A549 (cell line): ENCODE measurements around the gene ALG3. TPM values are rescaled to one million over a fixed set of nuclear protein-coding genes. Genes with fewer than 3 reads are reported as not detected.

Experiments used
- ATAC-seq, 2 experiments: fragments of 200-7000 bp in 1 of 2; fragments of >200 bp in 1 of 2; cut with Nextera tagmentation in 1 of 2; cut with Tn5 transposase in 1 of 2; 3 replicates each; pipeline versions ENCODE4 v1.8.0 to v1.9.1; 2018 to 2020; ENCODE audit warnings: mild to moderate bottlenecking in 1 of 2, moderate library complexity in 1 of 2
- CTCF ChIA-PET: fragments of 300-600 bp; sonication (Branson Sonifier 250); formaldehyde crosslinking; extraction: SDS; loops from one replicate; lab custom pipeline; 2021; ENCODE audit warnings: antibody characterized with exemption, inconsistent platforms; lab: Yijun Ruan, JAX
- POLR2A ChIA-PET: fragments of 350-600 bp; formaldehyde crosslinking; extraction: SDS; loops from one replicate; lab custom pipeline; 2021; ENCODE audit warnings: antibody characterized with exemption, inconsistent platforms; lab: Yijun Ruan, JAX
- DNase-seq, 2 experiments: peaks; one replicate each; pipeline versions ENCODE4 v3.0.0 to v3.0.0-alpha.2; 2011 to 2016; ENCODE audit warnings: low read depth in 1 of 2, low spot score in 1 of 2
- FAIRE-seq: peaks from 2 replicates; lab custom pipeline; 2011; peaks lifted over from hg19 to GRCh38; lab: Jason Lieb, UNC
- H3K27ac ChIP-seq, 2 experiments: fragments of >200 bp; sonication (Bioruptor Twin); formaldehyde crosslinking; 3 replicates each; pipeline ENCODE4 v1.5.1; 2016 to 2017
- H3K4me1 ChIP-seq: fragments of >200 bp; sonication (Bioruptor Twin); formaldehyde crosslinking; 3 replicates; pipeline ENCODE4 v1.6.1; 2016
- H3K4me2 ChIP-seq: fragments of >200 bp; sonication (Bioruptor Twin); formaldehyde crosslinking; 3 replicates; pipeline ENCODE4 v1.6.1; 2016
- H3K4me3 ChIP-seq: fragments of >200 bp; sonication (Bioruptor Twin); formaldehyde crosslinking; 3 replicates; pipeline ENCODE4 v1.5.1; 2016
- H3K9me3 ChIP-seq: fragments of >200 bp; sonication (Bioruptor Twin); formaldehyde crosslinking; 3 replicates; pipeline ENCODE4 v1.6.1; 2016
- CEBPB ChIP-seq, 2 experiments: fragments of >200 bp in 1 of 2; sonication (Bioruptor Twin) in 1 of 2; formaldehyde crosslinking in 1 of 2; IDR thresholded peaks; 2 replicates each; pipeline ENCODE4 v1.6.1; 2012 to 2016
- EHF ChIP-seq: fragments of 250-450 bp; sonication (Bioruptor Pico); IDR thresholded peaks from 2 replicates; pipeline ENCODE4 v1.5.0; 2020; ENCODE audit warnings: mild to moderate bottlenecking
- EP300 ChIP-seq, 2 experiments: fragments of >200 bp; sonication (Bioruptor Twin); formaldehyde crosslinking; IDR thresholded peaks; 2 replicates in 1 of 2; 3 replicates in 1 of 2; pipeline ENCODE4 v1.6.1; 2016 to 2017
- HDAC2 ChIP-seq: fragments of 200-600 bp; sonication (generic); IDR thresholded peaks from 2 replicates; pipeline ENCODE4 v1.6.1; 2016
- KDM1A ChIP-seq: fragments of 200-600 bp; sonication (generic); IDR thresholded peaks from 2 replicates; pipeline ENCODE4 v1.6.1; 2016; ENCODE audit warnings: low read depth, mild to moderate bottlenecking
- KDM5A ChIP-seq: fragments of 200-600 bp; sonication (generic); IDR thresholded peaks from 2 replicates; pipeline ENCODE4 v1.6.1; 2016; ENCODE audit warnings: antibody characterized with exemption, mild to moderate bottlenecking
- MAFK ChIP-seq: fragments of 450-650 bp; IDR thresholded peaks from 2 replicates; pipeline ENCODE4 v1.6.1; 2014; ENCODE audit not compliant: partially characterized antibody
- NPAS2 ChIP-seq: fragments of 250-450 bp; sonication (Bioruptor Pico); IDR thresholded peaks from 2 replicates; pipeline ENCODE4 v1.8.0; 2022; ENCODE audit warnings: mild to moderate bottlenecking, moderate library complexity, borderline replicate concordance
- RNF2 ChIP-seq: fragments of 200-600 bp; sonication (generic); IDR thresholded peaks from 2 replicates; pipeline ENCODE4 v1.6.1; 2016; ENCODE audit warnings: low read depth, mild to moderate bottlenecking, antibody characterized with exemption, moderate library complexity, borderline replicate concordance
- SMC3 ChIP-seq: fragments of >200 bp; sonication (Bioruptor Twin); formaldehyde crosslinking; IDR thresholded peaks from 3 replicates; pipeline ENCODE4 v1.6.1; 2018; ENCODE audit warnings: inconsistent platforms
- ZC3H11A ChIP-seq: fragments of 450-650 bp; IDR thresholded peaks from 2 replicates; pipeline ENCODE4 v1.6.1; 2014; ENCODE audit warnings: antibody characterized with exemption, mild to moderate bottlenecking
- ZNF302 ChIP-seq: fragments of 250-450 bp; sonication (Bioruptor Pico); IDR thresholded peaks from 2 replicates; pipeline ENCODE4 v1.9.0; 2021; ENCODE audit warnings: inconsistent platforms, mild to moderate bottlenecking, moderate library complexity
- WGBS: methylation state at CpG from one replicate; pipeline ENCODE4 v1.1.6; 2017; ENCODE audit errors: missing lambda C conversion rate; 5-methylcytosine and 5-hydroxymethylcytosine counted together
- polyA plus RNA-seq, 4 experiments: library from polyadenylated mRNA; depleted of rRNA in 3 of 4; stranded (reverse); fragments of >200 nt; fragmentation: RNase III in 1 of 4; extraction: RNeasy Plus Mini Kit Qiagen cat#74134 plus additional on column Dnase treatment in 1 of 4; gene quantifications; 2 replicates in 3 of 4; 3 replicates in 1 of 4; pipeline ENCODE4 v1.2.3, GENCODE V29; 2011 to 2017
- TF ChIP-seq, protein P1 (sequence below): IDR thresholded peaks from 2 replicates; pipeline ENCODE4 v1.6.1; 2012
- TF ChIP-seq, protein P2 (sequence below): fragments of 200-600 bp; sonication (generic); IDR thresholded peaks from 2 replicates; pipeline ENCODE4 v1.6.1; 2016; ENCODE audit warnings: antibody characterized with exemption, mild to moderate bottlenecking, moderate library complexity
- TF ChIP-seq, protein P3 (sequence below): fragments of 450-650 bp; IDR thresholded peaks from 2 replicates; pipeline ENCODE4 v1.6.1; 2014; ENCODE audit warnings: antibody characterized with exemption
- TF ChIP-seq, protein P4 (sequence below): fragments of 250-450 bp; sonication (Bioruptor Pico); IDR thresholded peaks from 2 replicates; pipeline ENCODE4 v1.5.0; 2021; ENCODE audit warnings: mild to moderate bottlenecking, moderate library complexity, borderline replicate concordance
- TF ChIP-seq, protein P5 (sequence below): fragments of 250-450 bp; sonication (Bioruptor Pico); IDR thresholded peaks from 2 replicates; pipeline ENCODE4 v1.5.0; 2020; ENCODE audit warnings: low read depth, mild to moderate bottlenecking, moderate library complexity

Gene ALG3
- polyA plus RNA-seq, 2 of the 4 experiments (the other 2 are of a cell fraction) = 49.1 to 59.6 TPM

DNA sequence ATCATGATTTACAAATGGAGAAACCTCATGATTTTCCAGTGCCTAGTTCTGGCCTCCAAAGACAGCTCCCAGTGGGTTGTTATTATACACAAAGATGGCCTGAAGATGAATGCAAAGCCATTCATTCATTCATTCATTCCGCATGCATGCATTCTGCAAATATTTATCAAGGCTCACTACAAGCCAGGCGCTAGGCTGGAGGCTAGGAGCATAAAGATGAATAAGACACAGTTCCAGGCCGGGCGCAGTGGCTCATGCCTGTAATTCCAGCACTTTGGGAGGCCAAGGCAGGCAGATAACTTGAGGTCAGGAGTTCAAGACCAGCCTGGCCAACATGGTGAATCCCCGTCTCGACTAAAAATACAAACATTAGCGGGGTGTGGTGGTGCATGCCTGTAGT is 47.9 kb upstream of the ALG3 start (continued):
- TF ChIP-seq, protein P1, sequence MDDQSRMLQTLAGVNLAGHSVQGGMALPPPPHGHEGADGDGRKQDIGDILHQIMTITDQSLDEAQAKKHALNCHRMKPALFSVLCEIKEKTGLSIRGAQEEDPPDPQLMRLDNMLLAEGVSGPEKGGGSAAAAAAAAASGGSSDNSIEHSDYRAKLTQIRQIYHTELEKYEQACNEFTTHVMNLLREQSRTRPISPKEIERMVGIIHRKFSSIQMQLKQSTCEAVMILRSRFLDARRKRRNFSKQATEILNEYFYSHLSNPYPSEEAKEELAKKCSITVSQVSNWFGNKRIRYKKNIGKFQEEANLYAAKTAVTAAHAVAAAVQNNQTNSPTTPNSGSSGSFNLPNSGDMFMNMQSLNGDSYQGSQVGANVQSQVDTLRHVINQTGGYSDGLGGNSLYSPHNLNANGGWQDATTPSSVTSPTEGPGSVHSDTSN = no peak
- TF ChIP-seq, all 56 proteins: peak for 0

DNA sequence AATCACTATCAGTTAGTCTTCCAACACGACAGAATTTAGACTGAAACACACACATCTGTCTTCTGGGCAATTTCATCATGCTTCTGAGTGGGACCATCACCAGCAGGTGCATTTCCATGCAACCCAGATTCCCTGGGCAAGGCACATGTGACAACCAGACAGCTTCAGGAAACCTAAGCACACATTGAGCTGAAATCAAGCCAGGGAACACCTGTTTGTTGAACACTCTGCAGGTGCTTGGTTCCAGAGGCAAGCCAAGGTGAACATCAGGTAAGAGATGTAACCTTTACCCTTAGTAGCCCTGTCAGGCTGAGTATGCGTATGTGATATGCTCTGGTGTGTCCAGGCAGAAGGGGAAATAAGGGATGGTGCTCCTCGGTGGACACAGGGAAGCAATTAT is 47.0 kb upstream of the ALG3 start:
- no peak for FAIRE-seq
- Histone ChIP-seq H3K9me3 (no peaks in the 10 kb centered on the region), H3K4me3 (no peak overlapping the region), H3K4me1 (peaks cover 7% of the 10 kb centered on the region; the same call in 2 of the 3 replicates), H3K27ac (no peak overlapping the region), H3K4me2 (no peak overlapping the region)
- no peak for ATAC-seq
- ChIA-PET POLR2A (no interaction called here), CTCF (interaction anchor here (0.6 kb wide), 1 partner anchor 1061 kb away, joined by 3 read pairs; no protein-coding TSS in a partner anchor)
- no peak for DNase-seq
- TF ChIP-seq, protein P2, sequence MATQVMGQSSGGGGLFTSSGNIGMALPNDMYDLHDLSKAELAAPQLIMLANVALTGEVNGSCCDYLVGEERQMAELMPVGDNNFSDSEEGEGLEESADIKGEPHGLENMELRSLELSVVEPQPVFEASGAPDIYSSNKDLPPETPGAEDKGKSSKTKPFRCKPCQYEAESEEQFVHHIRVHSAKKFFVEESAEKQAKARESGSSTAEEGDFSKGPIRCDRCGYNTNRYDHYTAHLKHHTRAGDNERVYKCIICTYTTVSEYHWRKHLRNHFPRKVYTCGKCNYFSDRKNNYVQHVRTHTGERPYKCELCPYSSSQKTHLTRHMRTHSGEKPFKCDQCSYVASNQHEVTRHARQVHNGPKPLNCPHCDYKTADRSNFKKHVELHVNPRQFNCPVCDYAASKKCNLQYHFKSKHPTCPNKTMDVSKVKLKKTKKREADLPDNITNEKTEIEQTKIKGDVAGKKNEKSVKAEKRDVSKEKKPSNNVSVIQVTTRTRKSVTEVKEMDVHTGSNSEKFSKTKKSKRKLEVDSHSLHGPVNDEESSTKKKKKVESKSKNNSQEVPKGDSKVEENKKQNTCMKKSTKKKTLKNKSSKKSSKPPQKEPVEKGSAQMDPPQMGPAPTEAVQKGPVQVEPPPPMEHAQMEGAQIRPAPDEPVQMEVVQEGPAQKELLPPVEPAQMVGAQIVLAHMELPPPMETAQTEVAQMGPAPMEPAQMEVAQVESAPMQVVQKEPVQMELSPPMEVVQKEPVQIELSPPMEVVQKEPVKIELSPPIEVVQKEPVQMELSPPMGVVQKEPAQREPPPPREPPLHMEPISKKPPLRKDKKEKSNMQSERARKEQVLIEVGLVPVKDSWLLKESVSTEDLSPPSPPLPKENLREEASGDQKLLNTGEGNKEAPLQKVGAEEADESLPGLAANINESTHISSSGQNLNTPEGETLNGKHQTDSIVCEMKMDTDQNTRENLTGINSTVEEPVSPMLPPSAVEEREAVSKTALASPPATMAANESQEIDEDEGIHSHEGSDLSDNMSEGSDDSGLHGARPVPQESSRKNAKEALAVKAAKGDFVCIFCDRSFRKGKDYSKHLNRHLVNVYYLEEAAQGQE = no peak
- no peak for TF ChIP-seq CEBPB (IDR thresholded peaks at IDR 0.05)
- TF ChIP-seq, protein P3, sequence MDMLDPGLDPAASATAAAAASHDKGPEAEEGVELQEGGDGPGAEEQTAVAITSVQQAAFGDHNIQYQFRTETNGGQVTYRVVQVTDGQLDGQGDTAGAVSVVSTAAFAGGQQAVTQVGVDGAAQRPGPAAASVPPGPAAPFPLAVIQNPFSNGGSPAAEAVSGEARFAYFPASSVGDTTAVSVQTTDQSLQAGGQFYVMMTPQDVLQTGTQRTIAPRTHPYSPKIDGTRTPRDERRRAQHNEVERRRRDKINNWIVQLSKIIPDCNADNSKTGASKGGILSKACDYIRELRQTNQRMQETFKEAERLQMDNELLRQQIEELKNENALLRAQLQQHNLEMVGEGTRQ = no peak
- TF ChIP-seq ZNF302 (CRISPR knock-in tag) = no peak
- TF ChIP-seq KDM5A = no peak
- TF ChIP-seq NPAS2 (CRISPR knock-in tag) = no peak
- no peak for TF ChIP-seq RNF2
- no peak for TF ChIP-seq ZC3H11A
- TF ChIP-seq SMC3 = no peak
- no peak for TF ChIP-seq KDM1A
- TF ChIP-seq EHF (CRISPR knock-in tag) = no peak
- TF ChIP-seq, protein P4, sequence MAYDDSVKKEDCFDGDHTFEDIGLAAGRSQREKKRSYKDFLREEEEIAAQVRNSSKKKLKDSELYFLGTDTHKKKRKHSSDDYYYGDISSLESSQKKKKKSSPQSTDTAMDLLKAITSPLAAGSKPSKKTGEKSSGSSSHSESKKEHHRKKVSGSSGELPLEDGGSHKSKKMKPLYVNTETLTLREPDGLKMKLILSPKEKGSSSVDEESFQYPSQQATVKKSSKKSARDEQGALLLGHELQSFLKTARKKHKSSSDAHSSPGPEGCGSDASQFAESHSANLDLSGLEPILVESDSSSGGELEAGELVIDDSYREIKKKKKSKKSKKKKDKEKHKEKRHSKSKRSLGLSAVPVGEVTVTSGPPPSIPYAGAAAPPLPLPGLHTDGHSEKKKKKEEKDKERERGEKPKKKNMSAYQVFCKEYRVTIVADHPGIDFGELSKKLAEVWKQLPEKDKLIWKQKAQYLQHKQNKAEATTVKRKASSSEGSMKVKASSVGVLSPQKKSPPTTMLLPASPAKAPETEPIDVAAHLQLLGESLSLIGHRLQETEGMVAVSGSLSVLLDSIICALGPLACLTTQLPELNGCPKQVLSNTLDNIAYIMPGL (CRISPR knock-in tag) = no peak
- TF ChIP-seq, protein P5, sequence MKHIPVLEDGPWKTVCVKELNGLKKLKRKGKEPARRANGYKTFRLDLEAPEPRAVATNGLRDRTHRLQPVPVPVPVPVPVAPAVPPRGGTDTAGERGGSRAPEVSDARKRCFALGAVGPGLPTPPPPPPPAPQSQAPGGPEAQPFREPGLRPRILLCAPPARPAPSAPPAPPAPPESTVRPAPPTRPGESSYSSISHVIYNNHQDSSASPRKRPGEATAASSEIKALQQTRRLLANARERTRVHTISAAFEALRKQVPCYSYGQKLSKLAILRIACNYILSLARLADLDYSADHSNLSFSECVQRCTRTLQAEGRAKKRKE (CRISPR knock-in tag) = no peak
- no peak for TF ChIP-seq EP300 (IDR thresholded peaks at IDR 0.05)
- no peak for TF ChIP-seq MAFK
- no peak for TF ChIP-seq HDAC2
- WGBS = 57% methylated on average over 3 of the region's 3 CpGs
